ENCODE measurements around the gene SLC25A51.

The SLC25A51 gene

GRCh38 chr9:37937366-37937765, 33.4 kb upstream of the SLC25A51 start:
- in situ Hi-C loops (cut with HindIII; ENCODE audit: low sequenced_read_pairs): no loop called here

- in situ Hi-C loops (cut with HindIII; ENCODE audit: low sequenced_read_pairs): no loop called here
Measured at GRCh38 chr9:37936965-37937364, 33.0 kb upstream of the SLC25A51 start.

GRCh38 chr9:37936376-37936775, 32.4 kb upstream of the SLC25A51 start:
- in situ Hi-C loops (cut with HindIII; ENCODE audit: low sequenced_read_pairs): no loop called here

GRCh38 chr9:37935096-37935495, 31.2 kb upstream of the SLC25A51 start:
- in situ Hi-C loops (cut with HindIII; ENCODE audit: low sequenced_read_pairs): no loop called here

- in situ Hi-C loops (cut with HindIII; ENCODE audit: low sequenced_read_pairs): no loop called here
Measured at GRCh38 chr9:37931592-37931991, 27.7 kb upstream of the SLC25A51 start.

GRCh38 chr9:37929441-37929895, 25.5 kb upstream of the SLC25A51 start:
- in situ Hi-C loops (cut with HindIII; ENCODE audit: low sequenced_read_pairs): no loop called here

- in situ Hi-C loops (cut with HindIII; ENCODE audit: low sequenced_read_pairs): no loop called here
Measured at GRCh38 chr9:37928552-37929430, 24.9 kb upstream of the SLC25A51 start.

GRCh38 chr9:37927601-37928551, 23.9 kb upstream of the SLC25A51 start:
- in situ Hi-C loops (cut with HindIII; ENCODE audit: low sequenced_read_pairs): no loop called here

GRCh38 chr9:37927132-37927531, 23.2 kb upstream of the SLC25A51 start:
- in situ Hi-C loops (cut with HindIII; ENCODE audit: low sequenced_read_pairs): no loop called here

- in situ Hi-C loops (cut with HindIII; ENCODE audit: low sequenced_read_pairs): no loop called here
Measured at GRCh38 chr9:37926737-37927118, 22.8 kb upstream of the SLC25A51 start.

- in situ Hi-C loops (cut with HindIII; ENCODE audit: low sequenced_read_pairs): no loop called here
Measured at GRCh38 chr9:37925786-37926736, 22.1 kb upstream of the SLC25A51 start.

GRCh38 chr9:37925006-37925405, 21.1 kb upstream of the SLC25A51 start:
- in situ Hi-C loops (cut with HindIII; ENCODE audit: low sequenced_read_pairs): no loop called here

GRCh38 chr9:37924538-37924937, 20.6 kb upstream of the SLC25A51 start:
- in situ Hi-C loops (cut with HindIII; ENCODE audit: low sequenced_read_pairs): loop anchor here (25.0 kb wide), 1 partner anchor 138 kb away; the partner anchor contains the start of gene SHB

GRCh38 chr9:37923796-37924427, 20.0 kb upstream of the SLC25A51 start:
- in situ Hi-C loops (cut with HindIII; ENCODE audit: low sequenced_read_pairs): loop anchor here (25.0 kb wide), 1 partner anchor 138 kb away; the partner anchor contains the start of gene SHB

GRCh38 chr9:37923118-37923795, 19.3 kb upstream of the SLC25A51 start:
- in situ Hi-C loops (cut with HindIII; ENCODE audit: low sequenced_read_pairs): loop anchor here (25.0 kb wide), 1 partner anchor 139 kb away; the partner anchor contains the start of gene SHB

GRCh38 chr9:37922363-37923117, 18.6 kb upstream of the SLC25A51 start:
- in situ Hi-C loops (cut with HindIII; ENCODE audit: low sequenced_read_pairs): loop anchor here (25.0 kb wide), 1 partner anchor 140 kb away; the partner anchor contains the start of gene SHB

- in situ Hi-C loops (cut with HindIII; ENCODE audit: low sequenced_read_pairs): loop anchor here (25.0 kb wide), 1 partner anchor 141 kb away; the partner anchor contains the start of gene SHB
Measured at GRCh38 chr9:37921546-37922300, 17.8 kb upstream of the SLC25A51 start.

GRCh38 chr9:37921168-37921510, 17.2 kb upstream of the SLC25A51 start:
- in situ Hi-C loops (cut with HindIII; ENCODE audit: low sequenced_read_pairs): loop anchor here (25.0 kb wide), 1 partner anchor 141 kb away; the partner anchor contains the start of gene SHB

Measured in endothelial cell of hepatic sinusoid (primary cell).